D721Med (cell line): ENCODE results near the gene DEPDC5.

Experiments used
- DNase-seq: peaks from one replicate; pipeline ENCODE4 v3.0.0; 2011; ENCODE audit warnings: low spot score; ENCODE audit not compliant: insufficient read length
- FAIRE-seq: peaks from 2 replicates; lab custom pipeline; 2011; peaks lifted over from hg19 to GRCh38; lab: Jason Lieb, UNC
- CTCF ChIP-seq: IDR thresholded peaks from 2 replicates; pipeline ENCODE4 v1.5.1; 2012; ENCODE audit warnings: mild to moderate bottlenecking, control low read depth; ENCODE audit not compliant: insufficient read depth; ENCODE audit errors: missing control alignments

DEPDC5 gene

GRCh38 chr22:31933816-31934482, 180.1 kb downstream of the DEPDC5 start:
- FAIRE-seq: no peak

GRCh38 chr22:31935961-31936635, 182.3 kb downstream of the DEPDC5 start:
- DNase-seq (no peak), FAIRE-seq (no peak)
- TF ChIP-seq CTCF: no peak

More at GRCh38 chr22:31933816-31934482, 180.1 kb downstream of the DEPDC5 start:
- TF ChIP-seq CTCF: no peak
- no peak for DNase-seq

- TF ChIP-seq CTCF: no peak
These were observed 183.5 kb downstream of the DEPDC5 start for GRCh38 chr22:31937341-31937740.

GRCh38 chr22:31938296-31938695, 184.5 kb downstream of the DEPDC5 start:
- no peak for DNase-seq
- no peak for TF ChIP-seq CTCF
- no peak for FAIRE-seq

More at GRCh38 chr22:31937341-31937740, 183.5 kb downstream of the DEPDC5 start:
- DNase-seq (no peak), FAIRE-seq (no peak)

GRCh38 chr22:31940506-31940905, 186.7 kb downstream of the DEPDC5 start:
- DNase-seq: no peak
- no peak for TF ChIP-seq CTCF
- no peak for FAIRE-seq

GRCh38 chr22:31942091-31942490, 188.3 kb downstream of the DEPDC5 start:
- DNase-seq (no peak), FAIRE-seq (no peak)
- TF ChIP-seq CTCF: no peak
